ENCODE data around the gene PCSK7. TPM values are rescaled to one million over a fixed set of nuclear protein-coding genes. Genes with fewer than 3 reads are reported as not detected.
"Not testable (repeated sequence)": the region's sequence is repeated elsewhere in the genome, so short reads cannot be mapped to it uniquely, and the experiment has no call there.

Gene PCSK7, protein sequence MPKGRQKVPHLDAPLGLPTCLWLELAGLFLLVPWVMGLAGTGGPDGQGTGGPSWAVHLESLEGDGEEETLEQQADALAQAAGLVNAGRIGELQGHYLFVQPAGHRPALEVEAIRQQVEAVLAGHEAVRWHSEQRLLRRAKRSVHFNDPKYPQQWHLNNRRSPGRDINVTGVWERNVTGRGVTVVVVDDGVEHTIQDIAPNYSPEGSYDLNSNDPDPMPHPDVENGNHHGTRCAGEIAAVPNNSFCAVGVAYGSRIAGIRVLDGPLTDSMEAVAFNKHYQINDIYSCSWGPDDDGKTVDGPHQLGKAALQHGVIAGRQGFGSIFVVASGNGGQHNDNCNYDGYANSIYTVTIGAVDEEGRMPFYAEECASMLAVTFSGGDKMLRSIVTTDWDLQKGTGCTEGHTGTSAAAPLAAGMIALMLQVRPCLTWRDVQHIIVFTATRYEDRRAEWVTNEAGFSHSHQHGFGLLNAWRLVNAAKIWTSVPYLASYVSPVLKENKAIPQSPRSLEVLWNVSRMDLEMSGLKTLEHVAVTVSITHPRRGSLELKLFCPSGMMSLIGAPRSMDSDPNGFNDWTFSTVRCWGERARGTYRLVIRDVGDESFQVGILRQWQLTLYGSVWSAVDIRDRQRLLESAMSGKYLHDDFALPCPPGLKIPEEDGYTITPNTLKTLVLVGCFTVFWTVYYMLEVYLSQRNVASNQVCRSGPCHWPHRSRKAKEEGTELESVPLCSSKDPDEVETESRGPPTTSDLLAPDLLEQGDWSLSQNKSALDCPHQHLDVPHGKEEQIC
- 28.7 TPM for total RNA-seq

DNA sequence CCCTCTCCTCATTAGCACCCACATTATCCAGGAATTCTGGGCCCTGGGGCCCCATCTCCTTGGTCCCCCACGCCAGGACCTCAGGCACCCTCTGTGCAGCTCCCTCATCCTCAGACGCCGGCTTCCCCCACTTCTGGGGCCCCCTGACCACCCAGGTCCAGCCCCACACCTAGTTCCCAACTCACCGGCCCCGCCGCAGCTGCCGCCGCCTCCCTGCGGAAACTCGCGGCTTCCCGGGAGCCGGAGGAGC is at the start of gene PCSK7:
Gene PCSK7 (minus strand): TSS at position 232 of the 250 bp plus-strand sequence. CDS start 2,229 bp downstream, outside the sequence.
- DNase-seq: no peak

DNA sequence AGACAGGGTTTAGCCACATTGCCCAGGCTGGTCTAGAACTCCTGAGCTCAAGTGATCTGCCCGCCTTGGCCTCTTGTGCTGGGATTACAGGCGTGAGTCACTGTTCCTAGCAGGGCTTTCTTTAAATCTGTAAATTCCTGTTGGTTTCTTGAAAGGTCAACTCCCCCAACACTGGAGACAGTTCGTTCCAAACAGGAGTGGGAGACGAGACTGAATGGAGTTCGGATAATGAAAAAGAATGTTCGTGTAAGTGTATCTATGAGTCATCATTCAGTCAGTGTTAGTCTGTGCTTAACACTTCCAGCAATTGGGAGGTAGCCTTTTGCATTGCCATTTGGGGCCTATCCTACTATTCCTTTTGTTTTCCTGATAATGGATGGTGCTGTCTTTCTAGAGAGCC is 49.3 kb upstream of the PCSK7 start:
- no peak for DNase-seq

DNA sequence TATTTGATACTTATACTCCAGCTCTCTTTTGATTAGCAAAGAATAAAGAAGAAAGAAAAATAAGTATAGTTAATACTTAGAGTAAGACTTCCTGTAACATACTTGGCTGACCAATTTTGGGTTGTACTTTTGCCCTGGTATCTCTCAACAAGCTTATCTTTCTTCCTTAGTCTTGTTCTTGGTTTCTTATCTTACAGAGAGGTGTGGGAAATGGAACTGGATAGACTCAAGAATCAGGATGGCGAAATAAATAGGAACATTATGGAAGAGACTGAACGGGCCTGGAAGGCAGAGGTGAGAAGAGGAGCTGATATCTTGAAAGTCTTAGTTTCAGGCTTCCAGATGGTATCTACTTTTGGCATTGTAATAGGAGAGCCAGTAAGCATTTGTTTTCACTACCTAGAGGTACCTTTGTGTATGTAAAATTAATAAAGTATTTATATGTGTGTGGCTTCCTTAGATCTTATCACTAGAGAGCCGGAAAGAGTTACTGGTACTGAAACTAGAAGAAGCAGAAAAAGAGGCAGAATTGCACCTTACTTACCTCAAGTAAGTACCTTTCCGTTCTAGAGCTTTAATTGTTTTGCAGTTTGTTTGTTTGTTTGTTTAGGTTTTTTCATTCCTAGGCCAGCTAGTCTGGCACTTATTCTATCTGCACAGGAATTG is 48.0 kb upstream of the PCSK7 start:
- DNase-seq: no peak

DNA sequence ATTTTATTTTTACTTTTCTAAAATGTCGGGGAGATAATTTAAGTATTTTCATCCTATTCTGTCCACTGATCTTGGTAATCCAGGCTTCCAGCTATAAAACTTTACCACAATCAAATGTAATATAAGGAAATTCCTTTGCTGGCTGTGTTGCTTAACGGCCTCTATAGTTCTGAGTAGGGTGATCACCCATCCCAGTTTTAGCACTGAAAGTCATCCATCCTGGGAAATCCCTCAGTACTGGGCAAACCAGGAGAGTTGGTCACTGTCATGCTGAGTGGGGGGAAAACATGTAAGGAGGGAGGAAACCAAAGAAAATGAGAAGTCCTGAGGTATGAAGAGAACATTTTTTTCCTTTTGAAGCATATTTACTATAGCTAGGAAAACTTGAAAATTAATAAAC is 46.5 kb upstream of the PCSK7 start:
- no peak for DNase-seq

DNA sequence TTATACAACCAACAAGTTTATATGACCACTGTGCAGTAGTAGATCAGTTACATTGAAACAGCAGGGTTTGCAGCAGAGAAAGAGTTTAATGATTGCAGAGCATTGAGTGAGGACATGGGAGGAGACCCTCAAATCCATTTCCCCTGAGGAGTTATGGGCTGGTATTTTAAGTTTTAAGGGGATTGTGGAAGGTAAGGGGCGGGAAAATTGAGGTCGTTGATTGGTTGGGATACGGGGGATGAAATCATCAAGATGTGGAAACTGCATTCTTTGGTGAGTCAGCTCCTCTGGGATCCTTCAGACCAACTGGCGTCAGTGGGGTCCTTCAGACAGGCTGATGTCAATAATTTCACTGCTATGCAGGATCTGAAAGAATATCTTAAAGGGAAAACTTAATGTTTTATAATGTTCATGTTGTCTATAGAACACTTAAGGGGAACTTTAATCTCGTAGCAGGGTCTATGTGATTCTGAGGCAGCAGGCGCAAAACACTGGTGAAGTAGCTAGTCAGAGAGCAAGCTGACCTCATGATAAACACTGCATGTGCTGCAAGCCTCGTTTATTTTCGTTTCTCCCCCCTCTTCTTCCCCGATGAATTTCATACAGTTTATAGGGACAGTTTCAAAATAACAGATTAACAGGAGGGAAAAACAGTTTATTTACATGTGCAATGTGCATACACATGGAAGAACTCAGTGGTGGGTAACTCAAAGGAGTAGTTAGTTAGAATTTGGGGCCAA is 41.8 kb upstream of the PCSK7 start:
- DNase-seq: no peak

DNA sequence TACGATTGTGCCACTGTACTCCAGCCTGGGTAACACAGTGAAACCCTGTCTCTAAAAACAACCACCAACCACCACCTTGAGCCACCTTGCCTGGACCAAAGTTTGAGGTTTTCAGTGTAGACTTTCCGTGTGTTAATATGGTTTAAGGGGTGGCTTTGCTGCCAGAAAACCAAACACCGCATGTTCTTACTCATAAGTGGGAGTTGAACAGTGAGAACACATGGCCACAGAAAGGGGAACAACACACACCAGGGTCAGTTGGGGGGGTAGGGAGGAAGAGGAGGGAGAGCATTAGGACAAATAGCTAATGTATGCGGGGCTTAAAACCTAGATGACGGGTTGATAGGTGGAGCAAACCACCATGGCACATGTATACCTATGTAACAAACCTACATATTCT is 40.3 kb upstream of the PCSK7 start:
- DNase-seq: not testable (repeated sequence)

DNA sequence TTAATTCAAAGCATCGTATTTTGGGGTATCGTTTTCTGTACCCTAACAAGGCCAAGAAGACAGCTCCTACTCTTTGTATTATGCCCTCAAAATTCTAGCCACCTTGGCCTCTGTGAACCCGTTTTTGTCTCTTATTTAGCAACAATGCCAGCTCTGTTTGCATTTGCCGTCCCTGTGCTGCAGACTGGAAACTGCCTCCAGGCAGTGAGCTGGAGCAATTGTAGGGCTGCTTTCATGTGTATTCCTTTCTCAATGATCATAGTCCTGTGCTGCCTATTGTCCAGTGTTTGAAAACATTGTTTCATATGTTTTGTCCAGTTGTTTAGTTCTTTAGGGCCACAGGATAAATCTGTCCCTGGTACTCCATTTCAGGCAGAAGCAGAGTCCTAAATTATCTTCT is 39.3 kb upstream of the PCSK7 start:
- DNase-seq: no peak

DNA sequence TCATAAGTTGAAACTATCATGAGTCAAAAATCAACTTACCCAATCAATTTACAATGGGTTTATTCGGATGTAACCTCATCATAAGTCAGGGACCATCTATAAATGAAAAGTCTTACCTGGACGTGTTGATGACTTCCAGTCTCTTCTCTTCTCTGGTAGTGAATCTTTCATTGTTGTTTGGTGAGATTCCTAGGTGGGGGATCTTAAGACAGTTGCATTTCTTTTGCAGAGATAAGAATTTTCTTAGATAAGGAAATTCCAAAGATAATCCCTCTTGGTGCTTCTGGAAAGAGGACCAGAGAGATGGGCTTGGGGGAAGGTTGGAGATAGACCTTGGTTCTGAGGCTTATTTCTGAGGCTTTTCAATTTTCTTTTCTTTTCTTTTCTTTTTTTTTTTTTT is 38.0 kb upstream of the PCSK7 start:
- DNase-seq: no peak

DNA sequence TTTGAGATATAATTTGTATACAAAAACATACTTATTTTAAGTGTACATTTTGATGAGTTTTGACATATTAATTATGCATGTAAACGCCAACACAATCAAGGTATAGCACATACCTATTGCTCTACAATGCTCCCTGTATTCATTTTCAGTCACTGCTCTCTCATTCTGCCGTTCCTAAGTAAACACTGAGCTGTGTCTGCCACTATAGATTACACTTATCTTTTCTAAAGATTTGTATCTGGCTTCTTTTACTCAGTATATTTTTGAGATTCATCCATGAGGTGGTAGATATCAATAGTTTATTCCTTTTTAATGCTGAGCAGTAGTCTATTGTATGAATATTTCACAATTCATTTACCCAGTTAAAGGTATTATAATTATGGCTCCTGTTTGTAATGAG is 33.9 kb upstream of the PCSK7 start:
- no peak for DNase-seq

DNA sequence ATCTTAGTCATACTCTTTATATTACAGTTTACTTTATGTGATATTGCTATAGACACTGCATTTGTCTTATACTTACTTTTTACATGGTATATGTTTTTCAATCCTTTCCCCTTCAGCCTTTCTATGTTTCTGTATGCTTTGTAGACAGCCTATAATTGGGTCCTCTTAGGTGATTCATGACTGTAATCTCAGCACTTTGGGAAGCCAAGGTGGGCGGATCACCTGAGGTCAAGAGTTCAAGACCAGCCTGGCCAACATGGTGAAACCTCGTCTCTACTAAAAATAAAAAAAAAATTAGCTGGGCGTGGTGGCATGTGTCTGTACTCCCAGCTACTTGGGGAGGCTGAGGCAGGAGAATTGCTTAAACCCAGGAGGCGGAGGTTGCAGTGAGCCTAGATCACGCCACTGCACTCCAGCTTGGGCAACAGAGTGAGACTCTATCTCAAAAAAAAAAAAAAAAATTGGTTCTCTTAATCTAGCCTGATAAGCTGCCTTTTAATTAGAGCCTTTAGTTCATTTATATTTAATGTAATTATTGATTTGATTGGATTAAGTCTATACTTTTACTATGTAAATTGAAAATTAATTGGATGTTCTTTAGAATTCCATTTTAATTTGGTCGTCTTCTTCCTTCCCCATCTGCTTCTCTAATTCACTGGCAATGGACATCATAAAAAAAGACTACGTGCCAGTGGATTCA is 32.9 kb upstream of the PCSK7 start:
- not testable (repeated sequence) for DNase-seq

DNA sequence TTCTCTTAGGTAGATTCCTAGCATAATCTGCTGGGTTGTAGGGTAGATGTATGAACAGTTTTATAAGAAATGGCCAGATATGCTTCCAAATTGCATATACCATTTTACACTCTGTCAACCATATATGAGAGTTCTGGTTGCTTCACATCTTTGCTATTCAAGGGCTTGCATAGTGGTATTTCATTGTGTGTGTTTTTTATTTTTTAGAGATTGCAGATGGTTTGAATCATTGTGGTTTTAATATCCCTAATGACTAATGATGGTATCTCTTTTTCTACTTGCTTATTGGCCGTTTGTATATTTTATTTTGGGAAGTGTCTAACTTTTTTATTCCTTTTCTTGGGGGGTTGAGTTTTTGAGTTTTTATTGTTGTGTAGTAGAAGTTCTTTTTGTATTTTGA is 27.5 kb upstream of the PCSK7 start:
- no peak for DNase-seq

DNA sequence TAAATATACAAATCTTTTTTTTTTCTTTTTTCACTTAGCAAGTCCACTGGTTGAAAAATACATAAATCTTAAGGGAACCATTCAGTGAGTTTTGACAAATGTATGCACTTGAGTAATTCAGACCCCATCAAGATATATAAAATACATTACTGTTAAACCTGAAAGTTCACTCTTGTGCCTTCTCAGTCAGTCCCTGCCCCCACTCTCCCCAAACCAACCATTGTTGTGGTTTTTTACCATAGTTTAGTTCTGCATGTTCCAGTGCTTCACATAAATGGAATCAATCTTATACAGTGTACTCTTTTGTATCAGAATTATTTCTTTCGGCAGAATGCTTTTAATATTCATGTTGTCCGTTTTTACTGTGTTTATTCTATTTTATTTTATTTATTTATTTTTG is 26.7 kb upstream of the PCSK7 start:
- DNase-seq: no peak

DNA sequence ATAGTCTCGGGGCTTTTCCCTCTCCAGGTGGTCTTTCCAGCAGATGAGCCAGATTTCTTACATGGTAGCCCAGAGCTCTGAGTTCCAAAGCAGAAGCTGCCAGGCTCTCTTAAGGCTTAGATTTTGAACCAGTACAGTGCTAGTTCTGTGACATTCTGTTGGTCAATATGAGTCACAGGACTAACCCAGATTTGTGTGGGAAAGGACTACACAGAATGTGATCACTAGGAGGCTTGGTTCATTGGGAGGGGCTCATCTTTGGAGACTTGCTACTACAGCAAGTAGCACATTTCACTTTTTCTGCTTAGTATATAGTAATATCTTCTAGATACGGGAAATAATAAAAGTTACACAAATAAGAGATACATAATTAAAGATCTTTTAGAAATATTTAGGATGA is 24.7 kb upstream of the PCSK7 start:
- DNase-seq: no peak

DNA sequence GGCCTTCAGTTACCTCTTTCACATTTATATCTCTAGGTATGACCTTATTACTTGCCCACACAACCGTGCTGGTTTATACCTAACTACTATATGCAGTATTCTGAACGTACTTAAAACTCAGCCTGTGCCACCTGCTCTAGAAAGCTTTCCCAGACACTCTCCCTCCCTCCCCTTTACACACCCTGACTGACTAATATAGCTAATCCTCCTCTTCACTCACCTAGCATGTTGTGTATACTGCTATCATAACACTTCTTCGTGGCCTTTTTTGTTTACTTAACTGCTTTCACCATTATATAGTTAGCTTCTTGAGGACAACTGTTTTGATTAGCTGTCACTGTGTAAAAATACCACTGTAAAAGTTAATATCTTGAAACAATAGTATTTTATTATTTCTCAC is 24.1 kb upstream of the PCSK7 start:
- DNase-seq: no peak

DNA sequence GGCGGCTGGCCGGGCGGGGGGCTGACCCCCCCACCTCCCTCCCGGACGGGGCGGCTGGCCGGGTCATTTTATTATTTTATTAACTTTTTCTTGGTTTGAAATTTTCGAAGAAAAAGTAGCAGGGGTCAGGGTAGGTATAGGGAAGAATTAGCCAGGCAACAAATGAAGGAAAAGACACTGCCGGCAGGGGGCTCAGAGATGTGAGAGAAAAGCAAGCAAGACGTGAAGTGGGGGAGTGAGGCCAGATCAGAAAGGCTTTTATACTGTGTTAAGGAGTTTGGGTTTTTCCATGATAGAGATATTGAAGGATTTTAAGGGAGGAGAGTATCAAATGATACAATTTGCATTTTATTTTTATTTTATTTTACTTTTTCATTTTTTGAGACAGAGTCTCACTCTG is 19.6 kb upstream of the PCSK7 start:
- no peak for DNase-seq

DNA sequence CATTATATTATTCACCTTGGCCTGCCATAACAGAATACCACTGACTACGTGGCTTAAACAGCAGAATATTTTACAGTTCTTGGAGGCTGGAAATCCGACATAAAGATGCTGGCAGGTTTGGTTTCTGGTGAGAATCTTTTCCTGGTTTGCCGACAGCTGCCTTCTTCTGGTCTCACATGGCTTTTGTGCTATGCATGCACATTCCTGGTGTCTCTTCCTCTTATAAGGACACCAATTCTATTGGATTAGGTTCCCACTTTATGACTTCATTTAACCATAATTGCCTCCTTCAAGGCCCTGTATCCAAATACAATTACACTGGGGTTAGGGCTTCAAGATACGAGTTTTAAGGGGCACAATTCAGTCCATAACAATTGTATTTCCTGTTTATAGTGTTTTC is 17.7 kb upstream of the PCSK7 start:
- DNase-seq: no peak

DNA sequence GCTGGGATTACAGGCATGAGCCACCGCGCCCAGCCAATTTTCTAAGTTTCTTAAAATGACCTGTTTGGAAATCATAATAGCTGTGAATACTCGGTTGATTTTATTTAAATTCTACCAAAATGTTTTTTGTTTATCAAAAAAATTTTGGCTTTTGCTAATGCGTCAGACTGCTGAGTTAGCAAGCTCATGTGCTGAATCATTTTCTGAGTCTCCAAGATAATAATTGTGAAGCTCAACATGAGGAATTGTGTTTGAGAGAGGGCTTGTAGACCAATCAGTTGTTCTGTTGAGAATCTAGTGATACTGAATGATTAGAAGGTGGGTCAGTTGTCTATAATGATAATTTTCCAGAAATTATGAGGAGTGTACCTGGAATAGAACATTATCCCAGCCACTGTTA is 16.5 kb upstream of the PCSK7 start:
- no peak for DNase-seq

DNA sequence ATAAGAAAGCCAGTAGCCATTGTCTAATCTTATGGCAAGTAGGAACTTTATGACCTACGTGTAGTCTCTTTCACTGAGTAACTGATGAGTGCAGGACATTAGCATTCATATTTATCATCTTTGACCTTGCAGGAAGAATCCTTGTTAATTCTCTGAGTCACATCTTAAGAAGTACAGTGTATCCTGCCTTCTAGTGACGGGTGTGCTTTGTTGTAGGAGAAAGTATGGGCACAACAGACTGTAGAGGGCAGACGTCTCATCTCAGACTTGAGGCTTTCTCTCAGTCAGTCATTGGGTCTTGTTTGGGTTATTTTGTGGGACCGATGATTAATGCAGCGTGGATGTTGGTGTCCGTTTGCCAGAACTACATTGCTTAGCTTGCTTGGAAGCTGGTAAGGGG is 7.4 kb upstream of the PCSK7 start:
- no peak for DNase-seq

DNA sequence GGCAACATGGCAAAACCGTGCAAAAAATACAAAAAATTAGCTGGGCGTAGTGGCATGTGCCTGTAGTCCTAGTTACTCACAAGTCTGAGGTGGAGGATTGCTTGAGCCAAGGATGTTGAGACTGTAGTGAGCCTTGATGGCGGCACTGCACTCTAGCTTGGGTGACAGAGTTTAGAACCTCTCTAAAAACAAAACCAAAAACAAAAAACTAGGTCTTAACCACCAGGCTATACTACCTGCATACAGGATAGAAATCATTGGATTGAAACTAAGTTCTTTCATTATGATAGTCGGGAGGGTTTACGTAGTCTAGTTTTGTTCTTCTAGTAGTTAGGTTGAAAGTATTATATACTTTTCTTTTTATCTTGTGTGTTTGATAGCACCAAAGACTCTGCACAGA is 6.3 kb upstream of the PCSK7 start:
- DNase-seq: no peak

DNA sequence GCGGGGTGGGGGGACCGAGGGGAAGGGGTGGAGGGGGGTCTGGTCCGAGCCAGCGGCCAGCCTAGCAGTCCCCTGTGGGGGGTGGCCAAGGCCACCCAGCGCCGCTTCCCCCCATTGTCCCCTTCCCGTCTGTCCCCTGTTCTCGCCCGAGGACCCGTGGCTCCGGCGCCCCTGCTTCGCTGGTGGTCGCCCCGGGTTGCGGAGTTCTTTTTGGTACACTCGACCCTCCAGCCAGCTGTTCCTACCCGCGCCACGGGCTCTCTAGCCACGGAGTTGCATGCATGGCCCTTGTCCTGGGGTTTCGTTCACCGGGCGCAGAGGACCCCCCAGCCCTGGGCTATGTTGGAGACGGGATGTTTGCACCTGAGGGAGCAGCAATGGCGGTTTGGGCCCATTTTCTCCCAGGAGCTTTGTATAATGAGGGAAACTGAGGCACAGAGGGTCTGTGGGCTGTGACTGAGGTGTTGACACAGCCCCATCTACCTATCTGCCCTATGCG is 1.1 kb upstream of the PCSK7 start:
- no peak for DNase-seq

DNA sequence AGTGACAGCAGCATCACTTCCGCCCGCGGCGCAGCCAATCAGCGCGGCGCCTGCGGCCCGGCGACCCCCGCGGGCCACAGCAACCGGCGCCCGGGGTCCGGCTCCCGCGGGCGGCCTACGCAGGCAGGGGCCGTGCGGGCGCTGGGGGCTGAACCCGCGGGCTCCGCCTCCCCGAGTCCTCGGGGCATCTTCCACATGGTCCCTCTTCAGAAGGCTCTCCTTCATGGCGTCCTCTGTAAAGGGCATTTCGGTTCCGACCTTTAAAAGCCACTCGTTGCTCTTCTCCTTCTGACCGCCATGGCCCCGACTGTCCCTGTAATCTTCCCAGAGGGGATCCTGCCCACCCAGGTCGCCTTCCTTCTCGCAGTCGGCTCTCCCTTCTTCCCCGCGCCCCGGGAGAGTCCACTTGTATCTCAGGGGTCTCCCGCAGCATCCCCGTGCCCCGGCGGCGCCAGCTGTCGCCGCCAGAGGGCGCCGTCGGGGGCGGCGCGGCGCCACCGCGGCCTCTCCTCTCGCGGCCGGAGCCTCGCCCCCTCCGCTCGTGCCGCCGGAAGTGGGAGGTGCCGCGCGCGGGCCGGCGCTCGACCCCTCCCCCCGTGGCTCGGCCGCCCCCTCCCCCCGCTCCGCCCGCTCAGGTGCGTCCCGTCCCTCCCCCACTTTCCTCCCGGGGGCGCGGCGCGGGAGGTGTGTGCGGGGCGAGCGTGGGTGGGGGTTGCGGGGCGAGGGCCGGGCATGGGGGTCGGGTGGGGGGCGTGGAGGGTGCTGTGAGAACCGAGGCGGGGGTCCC is 412 bp upstream of the PCSK7 start, which contains the start of gene RNF214:
Gene RNF214 (plus strand): TSS at position 580 of the 787 bp plus-strand sequence. CDS start 1,602 bp downstream, outside the sequence.
- peak; percentile 82 for DNase-seq

Data from skin of body (tissue), 2 donors.